Brain microvascular endothelial cell (primary cell): Measurements from ENCODE around the gene HS2ST1.
A peak's percentile ranks its signal among the peaks of the same experiment; 100 is the strongest.

Experiments
- DNase-seq: peaks from one replicate; pipeline ENCODE4 v3.0.0-alpha.2; 2020
- H3K27ac ChIP-seq: fragments of 250-450 bp; sonication (Bioruptor Pico); 2 replicates; pipeline ENCODE4 v1.5.1; 2020; ENCODE audit warnings: mild to moderate bottlenecking, moderate library complexity
- H3K27me3 ChIP-seq: fragments of 250-450 bp; sonication (Bioruptor Pico); replicated peaks from 2 replicates; pipeline ENCODE4 v1.5.1; 2020; ENCODE audit warnings: mild to moderate bottlenecking
- H3K36me3 ChIP-seq: fragments of 250-450 bp; sonication (Bioruptor Pico); replicated peaks from 2 replicates; pipeline ENCODE4 v1.5.1; 2020; ENCODE audit warnings: mild to moderate bottlenecking
- H3K4me3 ChIP-seq: 2 replicates; pipeline ENCODE4 v1.5.1; 2011; ENCODE audit warnings: low read depth, mild to moderate bottlenecking, control low read depth, low read length, moderate library complexity
- in situ Hi-C: cut with HindIII; loops from 2 replicates; pipeline ENCODE4 v1.10.0; 2017; ENCODE audit warnings: low sequenced_read_pairs, low pct_ligation_motif_present
- TF ChIP-seq, protein P1 (sequence below): IDR thresholded peaks from 2 replicates; pipeline ENCODE4 v1.5.1; 2011; ENCODE audit warnings: low read depth, mild to moderate bottlenecking, moderate library complexity, low read length, control low read depth, inconsistent platforms; ENCODE audit errors: missing control alignments

The HS2ST1 gene

DNA sequence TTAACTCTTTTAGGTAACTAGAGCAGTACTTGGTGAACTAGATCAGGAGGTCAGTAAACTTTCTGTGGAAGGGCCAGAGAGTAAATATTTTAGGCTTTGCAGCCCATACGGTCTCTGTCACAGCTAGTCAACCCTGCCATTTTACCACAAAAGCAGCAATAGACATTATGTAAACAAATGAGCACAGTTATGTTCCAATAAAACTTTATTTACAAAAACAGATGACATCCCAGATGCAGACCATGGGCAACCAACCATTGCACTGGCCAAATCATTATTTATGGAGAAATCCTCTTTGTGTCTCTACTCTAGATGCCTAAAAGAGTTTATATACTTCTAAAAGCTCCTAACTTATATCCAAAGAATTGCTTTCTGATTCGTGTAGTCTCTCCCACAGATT lies 192.4 kb downstream of the HS2ST1 start:
- Histone ChIP-seq H3K4me3 (no peak overlapping the region), H3K27me3 (no peaks in the 10 kb centered on the region), H3K27ac (no peak overlapping the region), H3K36me3 (no peaks in the 10 kb centered on the region)
- no peak for DNase-seq
- in situ Hi-C loops: no loop called here
- TF ChIP-seq, protein P1, sequence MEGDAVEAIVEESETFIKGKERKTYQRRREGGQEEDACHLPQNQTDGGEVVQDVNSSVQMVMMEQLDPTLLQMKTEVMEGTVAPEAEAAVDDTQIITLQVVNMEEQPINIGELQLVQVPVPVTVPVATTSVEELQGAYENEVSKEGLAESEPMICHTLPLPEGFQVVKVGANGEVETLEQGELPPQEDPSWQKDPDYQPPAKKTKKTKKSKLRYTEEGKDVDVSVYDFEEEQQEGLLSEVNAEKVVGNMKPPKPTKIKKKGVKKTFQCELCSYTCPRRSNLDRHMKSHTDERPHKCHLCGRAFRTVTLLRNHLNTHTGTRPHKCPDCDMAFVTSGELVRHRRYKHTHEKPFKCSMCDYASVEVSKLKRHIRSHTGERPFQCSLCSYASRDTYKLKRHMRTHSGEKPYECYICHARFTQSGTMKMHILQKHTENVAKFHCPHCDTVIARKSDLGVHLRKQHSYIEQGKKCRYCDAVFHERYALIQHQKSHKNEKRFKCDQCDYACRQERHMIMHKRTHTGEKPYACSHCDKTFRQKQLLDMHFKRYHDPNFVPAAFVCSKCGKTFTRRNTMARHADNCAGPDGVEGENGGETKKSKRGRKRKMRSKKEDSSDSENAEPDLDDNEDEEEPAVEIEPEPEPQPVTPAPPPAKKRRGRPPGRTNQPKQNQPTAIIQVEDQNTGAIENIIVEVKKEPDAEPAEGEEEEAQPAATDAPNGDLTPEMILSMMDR: no peak

DNA sequence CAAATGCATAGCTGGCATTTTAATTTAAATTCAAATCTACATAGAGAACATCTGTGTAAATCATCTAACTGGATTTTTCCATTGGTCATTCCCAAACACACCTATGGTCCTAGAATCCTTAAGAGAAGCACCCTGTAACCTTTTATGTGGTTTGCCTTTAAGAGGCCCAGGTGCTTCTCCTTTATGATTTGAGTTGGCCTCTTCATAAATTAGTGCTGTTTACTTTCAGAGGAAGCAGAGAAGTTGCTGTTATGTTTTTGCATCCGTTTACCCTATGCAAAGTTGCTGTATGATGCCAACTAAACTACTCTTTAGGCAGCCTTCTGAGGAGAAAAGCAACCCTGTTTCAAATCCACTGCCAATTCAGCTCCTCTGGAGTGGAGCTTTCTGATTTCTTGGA lies 193.8 kb downstream of the HS2ST1 start:
- H3K36me3 ChIP-seq: no peaks in the 10 kb centered on the region
- no peak overlapping the region for H3K27ac ChIP-seq
- H3K27me3 ChIP-seq: no peaks in the 10 kb centered on the region
- in situ Hi-C loops: no loop called here
- no peak overlapping the region for H3K4me3 ChIP-seq
- TF ChIP-seq, protein P1: no peak
- DNase-seq: no peak

DNA sequence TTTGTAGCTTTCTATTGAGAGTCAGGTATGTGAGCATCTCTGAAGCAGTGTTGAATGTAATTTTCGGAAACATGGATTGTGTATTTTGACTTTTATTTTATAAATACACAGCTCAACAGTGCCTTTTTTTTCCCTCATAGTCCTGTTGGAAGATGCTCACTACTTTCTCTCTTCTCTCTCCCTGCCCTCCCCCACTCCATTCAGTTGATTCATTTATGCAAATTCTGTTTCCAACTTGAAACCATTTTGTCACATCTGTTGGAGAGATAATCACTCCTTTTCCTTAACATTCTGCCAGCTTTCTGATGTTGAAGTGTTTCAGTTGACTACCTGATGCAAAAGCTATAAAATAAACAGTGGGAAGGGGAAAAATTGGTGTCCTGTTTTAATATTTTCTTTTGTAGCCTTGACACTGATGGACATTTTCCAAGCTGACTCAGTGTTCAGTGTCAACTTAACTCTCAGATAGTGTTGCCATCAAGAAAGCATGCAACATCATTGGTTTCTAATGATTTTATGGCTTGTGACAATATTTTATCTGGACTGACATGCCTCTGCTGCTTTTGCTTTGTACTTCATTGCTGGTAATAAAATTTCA lies 194.5 kb downstream of the HS2ST1 start:
- Histone ChIP-seq H3K27me3 (no peaks in the 10 kb centered on the region), H3K27ac (no peak overlapping the region), H3K36me3 (no peaks in the 10 kb centered on the region), H3K4me3 (no peak overlapping the region)
- in situ Hi-C loops: no loop called here
- TF ChIP-seq, protein P1: no peak
- DNase-seq: peak; percentile 6

DNA sequence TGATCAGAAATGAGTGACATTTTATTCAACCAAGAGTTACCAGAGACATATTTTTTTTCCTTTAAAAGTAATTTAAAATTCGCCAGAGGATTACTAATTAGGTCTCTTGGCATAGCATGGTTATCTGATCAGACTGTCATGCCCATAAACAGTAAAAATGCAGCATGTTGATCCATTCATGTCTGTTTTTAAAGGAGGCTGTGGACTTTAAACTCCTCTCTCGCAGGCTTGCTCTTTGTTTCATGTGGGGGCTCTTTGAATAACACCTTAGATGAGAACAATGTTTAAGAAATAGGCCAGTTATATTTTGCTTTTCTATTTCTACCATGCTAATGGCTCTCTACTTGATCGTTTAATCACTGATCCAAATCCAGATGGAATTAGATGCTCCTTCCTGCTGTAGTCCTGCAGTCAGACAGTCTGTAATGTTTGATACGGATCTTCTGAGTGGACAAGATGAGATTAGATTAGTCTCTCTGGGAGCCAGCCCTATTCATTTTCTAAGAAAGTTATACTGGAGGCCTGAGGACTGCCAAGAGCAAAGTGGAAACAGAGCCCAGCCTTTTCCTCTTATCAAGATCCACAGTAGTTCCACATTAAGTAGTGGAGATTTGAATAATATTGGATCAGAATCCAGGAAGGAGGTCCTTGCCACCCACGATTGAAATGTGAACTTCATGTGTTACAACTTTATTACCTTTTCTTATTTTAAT lies 197.4 kb downstream of the HS2ST1 start:
- in situ Hi-C loops: no loop called here
- H3K27me3 ChIP-seq: no peaks in the 10 kb centered on the region
- TF ChIP-seq, protein P1: no peak
- no peak overlapping the region for H3K4me3 ChIP-seq
- no peak overlapping the region for H3K27ac ChIP-seq
- no peak for DNase-seq
- H3K36me3 ChIP-seq: no peaks in the 10 kb centered on the region

DNA sequence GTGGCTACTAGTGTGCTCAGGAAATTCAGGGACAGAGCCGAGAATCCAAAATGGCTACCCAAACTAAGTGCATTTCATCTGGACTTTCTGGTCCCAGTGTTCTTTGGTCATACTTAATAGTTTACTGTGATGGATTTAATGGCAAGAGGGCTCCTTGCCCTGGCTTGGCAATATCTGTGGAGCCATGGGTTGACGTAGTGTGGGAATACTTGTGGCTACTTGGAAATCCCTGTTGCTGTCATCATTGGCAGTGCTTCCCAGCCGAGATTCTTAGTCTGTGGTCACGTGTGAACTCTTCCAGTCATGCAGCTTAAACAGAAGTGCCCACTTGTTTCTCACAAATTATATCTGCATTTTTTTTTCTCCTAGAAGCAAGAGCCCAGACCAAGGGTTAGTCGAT lies 198.9 kb downstream of the HS2ST1 start:
- Histone ChIP-seq H3K4me3 (no peak overlapping the region), H3K27ac (no peak overlapping the region), H3K36me3 (no peaks in the 10 kb centered on the region), H3K27me3 (no peaks in the 10 kb centered on the region)
- in situ Hi-C loops: no loop called here
- TF ChIP-seq, protein P1: no peak
- peak; percentile 46 for DNase-seq

DNA sequence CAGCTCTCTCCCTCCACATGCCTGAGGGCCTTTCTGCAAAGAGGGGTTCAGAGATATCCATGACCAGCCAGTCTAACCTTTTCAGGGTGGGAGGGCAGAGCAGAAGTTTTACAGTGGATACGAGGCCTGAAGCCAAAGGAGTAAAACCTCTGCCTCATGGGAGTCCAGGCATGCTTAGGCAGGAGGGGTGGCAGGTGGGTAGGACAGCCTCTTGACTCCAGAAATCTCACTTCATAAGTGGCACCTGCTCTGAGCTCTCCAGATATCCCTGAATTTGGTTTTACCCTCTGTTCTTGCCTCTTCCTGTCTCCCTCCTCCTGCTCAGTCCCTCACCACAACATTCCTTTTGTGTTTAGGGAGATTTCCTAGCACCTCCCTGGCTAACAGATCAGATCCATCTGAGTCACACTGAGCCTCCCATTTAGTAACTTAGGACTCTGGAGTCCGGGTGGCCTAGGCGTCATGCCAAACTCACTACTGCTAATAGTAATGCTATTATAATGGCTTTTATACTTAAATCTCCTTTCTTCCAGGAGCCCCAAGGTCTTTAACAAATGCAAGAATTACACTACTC lies 201.0 kb downstream of the HS2ST1 start:
- Histone ChIP-seq H3K27me3 (no peaks in the 10 kb centered on the region), H3K36me3 (no peaks in the 10 kb centered on the region), H3K4me3 (no peak overlapping the region), H3K27ac (no peak overlapping the region)
- peak; percentile 20 for DNase-seq
- in situ Hi-C loops: no loop called here
- TF ChIP-seq, protein P1: no peak
